NCI-H446 treated with DMSO at 0.1 percent for 48 hours (cell line): ENCODE data around the gene ADAMTSL5.
"Not testable (repeated sequence)": the region's sequence is repeated elsewhere in the genome, so short reads cannot be mapped to it uniquely, and the experiment has no call there.

Experiments used
- DNase-seq: peaks from one replicate; lab custom pipeline; 2025; lab: John Stamatoyannopoulos, UW

Gene ADAMTSL5

GRCh38 chr19:1511318-1512317, 1.2 kb downstream of the ADAMTSL5 start:
- DNase-seq, result no peak

GRCh38 chr19:1510807-1511206, 2.0 kb downstream of the ADAMTSL5 start:
- DNase-seq, result no peak

GRCh38 chr19:1510442-1510806, 2.4 kb downstream of the ADAMTSL5 start:
- DNase-seq, result no peak

- DNase-seq, result no peak
These were observed 3.0 kb downstream of the ADAMTSL5 start for GRCh38 chr19:1509602-1510441.

GRCh38 chr19:1508507-1508856, 4.3 kb downstream of the ADAMTSL5 start:
- DNase-seq, result no peak

GRCh38 chr19:1507763-1508506, 4.9 kb downstream of the ADAMTSL5 start:
- DNase-seq, result peak; percentile 98

GRCh38 chr19:1507192-1507660, 5.6 kb downstream of the ADAMTSL5 start:
- no peak for DNase-seq

GRCh38 chr19:1505991-1506881, 6.6 kb downstream of the ADAMTSL5 start:
- DNase-seq, result no peak

- DNase-seq, result no peak
These were observed 7.8 kb downstream of the ADAMTSL5 start for GRCh38 chr19:1505012-1505411.

GRCh38 chr19:1503925-1504773, 8.7 kb downstream of the ADAMTSL5 start:
- DNase-seq, result no peak

GRCh38 chr19:1503089-1503924, 9.5 kb downstream of the ADAMTSL5 start:
- DNase-seq, result no peak

GRCh38 chr19:1502433-1503088, 10.3 kb downstream of the ADAMTSL5 start:
- no peak for DNase-seq

- no peak for DNase-seq
These were observed 11.6 kb downstream of the ADAMTSL5 start for GRCh38 chr19:1501200-1501595.

GRCh38 chr19:1499231-1499630, 13.6 kb downstream of the ADAMTSL5 start:
- DNase-seq, result not testable (repeated sequence)

- DNase-seq, result no peak
These were observed 15.1 kb downstream of the ADAMTSL5 start for GRCh38 chr19:1497578-1498235.

GRCh38 chr19:1496714-1497577, 15.9 kb downstream of the ADAMTSL5 start:
- no peak for DNase-seq
